HG02938 (cell line): Measurements from ENCODE around the gene SBF1.
A peak's percentile ranks its signal among the peaks of the same experiment; 100 is the strongest.

Experiments used
- ATAC-seq: cut with Tn5 transposase; IDR thresholded peaks from one replicate; pipeline ENCODE4 v1.9.1; 2021; ENCODE audit warnings: mild to moderate bottlenecking, moderate library complexity; ENCODE audit not compliant: unreplicated experiment

The SBF1 gene

GRCh38 chr22:50507421-50507990 lies 32.7 kb upstream of the SBF1 start, which contains the start of gene LMF2:
Gene LMF2 (minus strand): TSS chr22:50507702. CDS start chr22:50507675, 27 bp downstream.
- peak; percentile 46 for ATAC-seq

- ATAC-seq: peak; percentile 7
Observed at GRCh38 chr22:50506611-50507420, 32.0 kb upstream of the SBF1 start.

- ATAC-seq: no peak
Observed at GRCh38 chr22:50505776-50506610, 31.2 kb upstream of the SBF1 start.

- ATAC-seq: no peak
Observed at GRCh38 chr22:50505276-50505775, 30.5 kb upstream of the SBF1 start.

GRCh38 chr22:50504369-50505211 lies 29.8 kb upstream of the SBF1 start:
- ATAC-seq: no peak

- ATAC-seq: no peak
Observed at GRCh38 chr22:50503475-50504145, 28.8 kb upstream of the SBF1 start.

GRCh38 chr22:50502628-50503474 lies 28.0 kb upstream of the SBF1 start:
- ATAC-seq: no peak

GRCh38 chr22:50502096-50502495 lies 27.3 kb upstream of the SBF1 start:
- no peak for ATAC-seq

GRCh38 chr22:50500452-50500851 lies 25.6 kb upstream of the SBF1 start:
- no peak for ATAC-seq

- no peak for ATAC-seq
Observed at GRCh38 chr22:50498322-50498890, 23.6 kb upstream of the SBF1 start.

GRCh38 chr22:50497093-50497492 lies 22.3 kb upstream of the SBF1 start:
- ATAC-seq: no peak

- ATAC-seq: no peak
Observed at GRCh38 chr22:50490531-50491308, 15.9 kb upstream of the SBF1 start.

GRCh38 chr22:50489363-50490243 lies 14.8 kb upstream of the SBF1 start:
- no peak for ATAC-seq

- ATAC-seq: no peak
Observed at GRCh38 chr22:50488886-50489285, 14.1 kb upstream of the SBF1 start.

- no peak for ATAC-seq
Observed at GRCh38 chr22:50488006-50488677, 13.3 kb upstream of the SBF1 start.

GRCh38 chr22:50487290-50488005 lies 12.6 kb upstream of the SBF1 start:
- no peak for ATAC-seq
